NCI-H510A treated with DMSO at 0.1 percent for 48 hours (cell line): ENCODE data around the gene INCENP.
"Not testable (repeated sequence)": the region's sequence is repeated elsewhere in the genome, so short reads cannot be mapped to it uniquely, and the experiment has no call there.

Experiments
- DNase-seq: peaks from one replicate; lab custom pipeline; 2025; lab: John Stamatoyannopoulos, UW

Gene INCENP

DNA sequence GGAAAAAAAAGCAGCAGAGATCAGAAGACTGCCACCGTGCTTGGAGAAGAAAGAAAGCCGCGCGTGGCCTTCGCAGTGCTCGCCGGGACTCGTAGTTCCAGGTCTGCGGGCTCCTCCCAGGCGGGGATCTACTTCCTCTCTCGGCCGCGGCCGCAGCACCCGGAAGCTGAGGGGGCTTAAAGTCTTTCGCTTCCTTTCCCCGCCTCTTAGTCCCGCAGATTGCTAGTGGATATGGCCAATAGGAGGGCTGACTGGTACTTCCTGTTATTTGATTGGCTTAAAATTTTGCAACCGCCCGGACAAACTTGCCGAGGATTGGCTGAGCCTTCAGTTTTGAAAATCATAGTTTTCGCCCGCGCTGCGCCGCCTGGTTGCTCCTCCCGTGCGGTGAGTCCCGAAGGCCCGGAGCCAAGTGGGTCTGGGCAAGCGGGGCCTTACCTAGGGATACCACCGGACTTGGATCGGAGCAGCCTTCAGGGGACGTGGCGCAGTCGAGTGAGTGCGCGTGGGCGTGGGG lies at the start of gene INCENP:
Gene INCENP (plus strand): TSS at position 343 of the 517 bp plus-strand sequence. CDS start 4,151 bp downstream, outside the sequence.
- DNase-seq, result peak; percentile 96

DNA sequence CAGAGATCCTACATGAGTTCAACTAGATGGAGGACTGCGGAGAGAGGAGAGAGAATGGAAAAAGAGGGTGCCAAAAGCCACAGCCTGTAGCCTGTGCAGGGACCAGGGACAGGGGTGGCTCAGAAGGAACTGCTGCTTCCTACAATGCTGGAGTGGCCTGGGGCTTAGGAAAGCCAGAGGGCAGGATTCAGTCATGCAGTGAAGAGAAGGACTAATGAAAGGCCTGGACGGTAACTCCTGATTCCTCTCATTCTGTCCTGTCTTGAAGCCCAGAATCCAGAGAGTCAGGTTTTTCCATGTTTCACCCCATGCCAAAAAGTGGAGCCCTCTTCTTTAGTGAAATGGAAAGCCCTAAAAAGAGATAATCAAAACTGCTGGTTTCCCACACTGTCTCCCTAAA lies 48.4 kb upstream of the INCENP start:
- no peak for DNase-seq

DNA sequence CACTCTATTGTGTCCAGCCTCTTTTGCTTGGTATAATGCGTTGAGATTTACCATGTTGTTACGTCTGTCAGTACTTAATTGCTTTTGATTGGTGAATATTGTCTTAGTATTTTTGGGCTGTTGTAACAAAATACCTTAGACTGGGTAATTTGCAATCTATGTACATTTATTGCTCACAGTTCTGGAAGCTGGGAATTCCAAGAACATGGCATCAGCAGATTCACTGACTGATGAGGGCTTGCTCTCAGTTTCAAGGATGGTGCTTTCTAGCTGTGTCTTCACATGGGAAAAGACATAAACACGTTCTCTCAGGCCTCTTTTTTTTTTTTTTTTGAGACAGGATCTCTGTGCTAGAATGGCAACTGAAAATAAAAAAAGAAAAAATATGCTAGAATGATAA lies 46.7 kb upstream of the INCENP start:
- no peak for DNase-seq

DNA sequence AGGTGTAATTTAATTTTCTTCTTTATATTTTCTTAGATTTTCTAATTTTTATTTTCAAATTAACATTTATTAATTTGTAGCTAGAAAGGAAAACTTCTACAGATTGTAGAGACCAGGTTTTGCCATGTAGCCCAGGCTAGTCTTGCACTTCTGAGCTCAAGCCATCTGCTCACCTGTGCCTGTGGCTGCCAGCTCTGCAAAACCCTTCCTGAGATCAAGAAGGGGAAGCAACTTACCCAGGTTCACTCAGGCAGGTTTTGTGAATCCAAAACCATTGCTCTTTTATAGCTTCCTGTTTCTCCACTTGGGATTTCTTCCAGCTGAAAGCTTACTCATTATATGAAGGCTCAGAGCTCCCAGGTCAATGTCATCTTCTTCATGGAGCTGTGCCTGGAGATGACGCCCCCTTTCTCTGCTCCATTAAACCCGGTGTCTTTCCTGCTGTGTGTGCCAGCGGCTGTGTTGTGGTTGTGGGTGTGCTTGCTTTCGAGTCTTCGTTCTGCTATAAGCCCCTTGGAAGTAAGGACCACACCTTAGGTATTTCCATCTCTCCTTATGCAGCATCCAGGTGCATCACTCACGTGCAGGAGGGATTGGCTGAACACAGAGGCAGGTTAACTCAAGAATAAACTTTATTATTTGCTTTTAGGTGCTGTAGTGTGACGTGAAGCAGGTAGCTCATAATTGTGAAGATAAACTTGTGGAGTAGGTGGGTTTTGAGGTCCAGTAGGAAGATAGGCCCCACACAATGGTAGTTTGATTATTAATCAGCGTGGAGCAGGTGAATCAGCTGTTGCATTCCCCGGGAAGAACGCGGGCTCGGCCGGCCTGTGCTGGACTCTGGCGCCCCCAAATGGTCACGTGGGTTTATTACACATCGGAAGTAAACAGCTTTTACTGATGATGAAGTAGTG lies 42.2 kb upstream of the INCENP start:
- DNase-seq, result peak; percentile 75

DNA sequence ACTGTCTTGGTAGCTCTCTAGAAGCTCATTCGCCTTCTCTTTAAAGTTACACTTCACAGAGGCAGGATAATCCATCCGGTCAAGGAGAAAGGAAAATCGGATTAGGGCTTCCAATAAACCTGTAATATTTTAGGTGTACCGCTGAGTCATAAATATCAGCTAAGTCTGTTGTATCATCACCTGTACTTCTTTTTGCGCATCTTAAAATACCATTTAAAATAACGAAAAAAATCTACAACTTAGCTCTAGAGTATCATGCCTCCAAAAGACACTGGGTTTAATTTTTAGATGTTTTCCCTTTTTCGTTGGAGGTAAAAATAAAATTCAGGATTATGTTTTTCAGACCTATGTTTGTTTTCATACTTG lies 41.5 kb upstream of the INCENP start:
- DNase-seq, result no peak

DNA sequence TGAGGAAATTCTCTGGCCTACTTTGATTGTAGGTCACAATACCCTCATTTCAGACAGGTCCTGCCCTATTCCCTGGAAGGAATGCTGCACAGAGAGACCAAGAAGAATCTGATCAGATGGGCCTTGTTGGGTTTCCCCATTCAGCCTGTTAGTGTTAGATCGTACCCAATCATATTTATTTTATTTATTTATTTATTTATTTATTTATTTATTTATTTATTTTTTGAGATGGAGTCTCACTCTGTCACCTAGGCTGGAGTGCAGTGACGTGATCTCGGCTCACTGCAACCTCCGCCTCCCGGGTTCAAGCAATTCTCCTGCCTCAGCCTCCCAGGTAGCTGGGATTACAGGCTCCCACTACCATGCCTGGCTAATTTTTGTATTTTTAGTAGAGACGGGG lies 39.0 kb upstream of the INCENP start:
- DNase-seq, result not testable (repeated sequence)

DNA sequence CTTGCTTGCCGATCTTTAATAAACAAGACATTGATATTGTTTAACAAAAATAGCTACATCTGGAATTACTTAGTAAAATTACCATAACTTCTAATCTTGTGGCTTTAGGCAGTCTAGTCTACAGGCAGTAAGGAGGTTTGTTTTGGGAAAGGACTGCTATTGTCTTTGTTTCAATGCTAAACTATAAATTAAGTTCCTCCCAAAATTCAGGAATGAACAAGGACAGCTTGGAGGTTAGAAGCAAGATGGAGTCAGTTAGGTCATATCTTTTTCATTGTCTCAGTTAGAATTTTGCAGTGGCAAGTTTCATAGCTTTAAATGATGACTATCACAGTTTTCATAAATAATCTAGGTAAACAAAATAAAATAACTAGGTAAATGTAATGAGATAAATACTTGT lies 36.1 kb upstream of the INCENP start:
- DNase-seq, result no peak

DNA sequence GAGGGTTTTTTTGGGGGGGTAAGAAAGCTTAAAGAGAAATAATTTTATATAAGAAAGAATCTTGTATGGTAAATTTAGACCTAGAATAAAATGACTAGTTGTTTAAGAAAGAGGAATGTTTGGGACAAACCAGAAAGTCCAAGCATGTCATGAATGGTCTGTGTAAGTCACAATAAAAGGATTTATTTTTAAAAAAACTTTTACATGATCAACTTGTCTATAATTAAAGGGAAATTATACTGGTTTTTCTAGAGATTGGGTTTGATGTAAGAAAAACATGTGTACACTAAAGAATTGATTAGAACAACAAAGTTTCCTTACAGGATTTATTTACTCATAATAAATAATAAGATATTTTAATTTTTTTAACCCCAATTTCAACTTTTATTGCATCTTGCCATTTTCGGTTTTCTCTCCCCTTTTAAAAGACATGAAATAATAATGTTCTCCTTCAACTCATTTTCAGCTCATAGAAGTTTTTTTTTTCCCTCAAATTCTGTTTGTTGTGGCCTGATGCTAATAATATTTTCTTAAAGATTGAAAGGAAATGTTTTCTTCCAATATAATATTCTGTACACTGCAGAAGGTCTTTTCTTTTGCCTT lies 35.4 kb upstream of the INCENP start:
- DNase-seq, result no peak

DNA sequence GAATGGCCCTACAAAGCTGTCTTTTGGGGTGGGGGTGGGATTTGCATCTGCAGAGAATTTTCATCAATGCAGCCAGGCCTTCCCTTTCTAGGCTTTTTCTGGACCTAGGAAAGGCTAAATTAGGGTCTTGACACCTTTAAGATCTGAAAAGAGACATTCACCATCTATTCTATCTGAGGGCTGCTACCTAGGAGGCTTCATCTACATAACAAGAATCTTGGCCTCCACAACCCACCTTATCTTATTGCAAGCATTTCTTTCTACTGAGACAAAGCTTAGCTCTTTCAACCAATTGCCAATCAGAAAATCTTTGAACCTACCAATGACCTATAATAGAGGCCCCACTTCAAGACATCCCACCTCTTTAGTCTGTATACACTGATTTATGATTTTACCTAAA lies 20.7 kb upstream of the INCENP start:
- no peak for DNase-seq

DNA sequence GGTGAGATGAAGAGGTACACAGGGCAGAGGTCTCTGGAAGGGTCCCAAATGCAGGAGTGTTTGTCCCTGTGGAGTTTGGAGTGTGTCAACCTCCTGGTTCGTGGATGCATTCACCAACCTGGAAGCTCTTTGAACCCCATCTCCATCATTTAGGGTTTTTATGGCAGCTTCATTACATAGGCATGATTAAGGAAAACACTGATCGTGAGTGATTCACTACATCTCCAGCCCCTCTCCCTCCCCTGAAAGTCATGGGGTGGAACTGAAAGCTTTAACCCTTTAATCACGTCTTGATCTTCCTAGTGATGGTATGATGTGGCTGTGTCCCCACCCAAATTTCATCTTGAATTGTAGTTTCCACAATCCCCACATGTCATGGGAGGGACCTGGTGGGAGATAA lies 19.8 kb upstream of the INCENP start:
- DNase-seq, result no peak

DNA sequence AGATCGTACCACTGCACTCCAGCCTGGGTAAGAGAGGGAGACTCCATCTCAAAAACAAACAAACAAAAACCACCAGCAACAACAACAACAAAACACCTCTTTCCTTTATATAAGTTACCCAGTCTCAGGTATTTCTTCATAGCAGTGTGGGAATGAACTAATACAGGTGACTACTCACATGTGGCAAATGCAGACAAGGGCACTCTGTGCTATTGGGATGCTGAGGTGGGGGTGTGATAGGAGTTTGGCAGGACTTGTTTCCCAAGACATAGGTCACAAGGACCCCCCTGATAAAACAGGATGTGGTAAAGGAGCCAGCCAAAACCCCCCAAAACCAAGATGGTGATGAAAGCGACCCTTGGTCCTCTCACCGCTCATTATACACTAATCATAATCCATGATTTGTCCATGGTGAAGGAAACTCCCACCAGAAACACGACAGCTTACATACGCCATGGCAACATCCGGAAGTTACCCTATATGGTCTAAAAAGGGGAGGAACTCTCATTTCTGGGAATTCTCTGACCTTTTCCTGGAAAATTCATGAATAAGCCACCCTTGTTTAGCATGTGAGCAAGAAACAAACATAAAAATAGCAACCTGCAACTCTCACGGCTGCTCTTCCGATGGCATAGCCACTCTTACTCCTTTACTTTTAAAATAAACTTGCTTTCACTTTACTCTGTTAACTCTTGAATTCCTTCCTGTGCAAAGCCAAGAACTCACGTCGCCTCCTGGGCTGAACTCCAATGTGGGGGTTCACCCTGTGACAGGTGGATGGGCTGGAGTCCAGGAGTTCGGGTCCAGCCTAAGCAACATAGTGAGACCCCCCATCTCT lies 18.8 kb upstream of the INCENP start:
- no peak for DNase-seq

DNA sequence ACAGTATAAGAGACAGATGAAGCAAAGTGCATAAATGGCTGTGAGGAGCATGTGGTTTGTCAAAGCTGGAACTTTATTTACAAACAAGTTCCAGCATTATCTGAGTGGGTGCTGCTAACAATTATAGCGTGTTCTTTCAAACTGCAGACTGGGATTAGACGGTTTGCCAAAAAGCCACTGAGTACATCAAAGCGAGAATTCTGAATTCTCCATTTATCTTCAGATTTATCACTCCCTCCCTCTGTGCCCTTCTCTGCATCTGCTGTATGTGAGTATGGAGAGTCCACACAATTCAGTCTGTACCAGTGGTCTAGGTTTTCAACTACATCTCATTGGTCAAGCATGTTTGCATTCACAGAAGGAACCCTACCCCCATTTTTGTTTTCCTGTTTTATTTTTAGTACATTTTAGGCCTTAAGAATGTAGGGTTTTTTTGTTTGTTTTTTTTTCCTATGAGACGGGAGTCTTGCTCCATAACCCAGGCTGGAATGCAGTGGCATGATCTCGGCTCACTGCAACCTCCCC lies 18.1 kb upstream of the INCENP start:
- DNase-seq, result no peak

DNA sequence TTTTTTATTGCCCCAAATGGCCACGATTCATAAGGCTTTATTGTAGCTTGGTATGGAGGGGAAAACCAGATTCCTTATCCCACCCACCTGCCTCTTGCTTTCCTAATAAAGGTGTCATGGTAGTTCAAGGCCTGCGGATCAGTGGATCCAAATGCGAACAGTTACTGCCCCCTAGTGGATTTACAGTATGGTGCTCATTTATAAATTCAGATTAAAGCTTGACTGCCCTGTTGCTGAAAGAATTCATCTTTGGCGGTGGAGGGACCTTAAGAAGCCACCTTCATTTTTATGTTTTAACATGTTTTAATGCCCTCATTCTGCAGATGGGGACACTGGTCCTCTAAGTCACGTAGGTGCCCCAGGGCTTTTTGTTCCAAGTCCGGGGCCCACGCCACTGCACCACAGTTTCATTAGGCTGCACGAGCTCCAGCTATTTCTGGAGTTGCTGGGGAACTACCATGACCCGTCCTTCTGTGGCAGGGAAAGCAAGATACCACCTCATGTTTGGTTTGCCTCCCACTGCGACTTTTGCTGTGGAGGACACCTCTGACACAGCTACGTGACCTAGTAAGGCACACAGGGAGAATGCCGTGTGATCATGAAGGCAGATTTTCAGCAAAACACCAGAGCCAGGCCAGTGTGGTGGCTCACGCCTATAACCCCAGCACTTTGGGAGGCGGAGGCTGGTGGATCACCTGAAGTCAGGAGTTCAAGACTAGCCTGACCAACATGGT lies 15.6 kb upstream of the INCENP start:
- peak; percentile 83 for DNase-seq

DNA sequence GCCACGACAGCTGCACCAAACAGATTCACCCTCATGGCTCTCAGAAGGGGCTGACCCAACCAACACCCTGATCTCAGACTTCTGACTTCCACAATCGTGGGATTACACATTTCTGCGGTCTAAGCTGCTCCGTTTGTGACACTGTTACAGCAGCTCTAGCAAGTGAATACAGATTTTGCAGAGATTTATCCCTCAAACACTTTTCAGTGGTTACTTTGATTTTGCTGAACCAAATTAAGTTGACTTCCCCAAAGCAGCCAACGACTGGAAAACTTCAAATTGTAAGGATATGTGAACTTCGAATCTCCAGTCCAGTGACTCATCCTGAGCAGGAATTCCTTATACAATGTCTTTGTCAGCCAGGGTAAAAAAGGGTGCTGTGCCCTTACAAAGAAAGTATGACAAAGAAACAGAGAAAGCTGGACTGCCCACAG lies 14.8 kb upstream of the INCENP start:
- DNase-seq, result no peak

DNA sequence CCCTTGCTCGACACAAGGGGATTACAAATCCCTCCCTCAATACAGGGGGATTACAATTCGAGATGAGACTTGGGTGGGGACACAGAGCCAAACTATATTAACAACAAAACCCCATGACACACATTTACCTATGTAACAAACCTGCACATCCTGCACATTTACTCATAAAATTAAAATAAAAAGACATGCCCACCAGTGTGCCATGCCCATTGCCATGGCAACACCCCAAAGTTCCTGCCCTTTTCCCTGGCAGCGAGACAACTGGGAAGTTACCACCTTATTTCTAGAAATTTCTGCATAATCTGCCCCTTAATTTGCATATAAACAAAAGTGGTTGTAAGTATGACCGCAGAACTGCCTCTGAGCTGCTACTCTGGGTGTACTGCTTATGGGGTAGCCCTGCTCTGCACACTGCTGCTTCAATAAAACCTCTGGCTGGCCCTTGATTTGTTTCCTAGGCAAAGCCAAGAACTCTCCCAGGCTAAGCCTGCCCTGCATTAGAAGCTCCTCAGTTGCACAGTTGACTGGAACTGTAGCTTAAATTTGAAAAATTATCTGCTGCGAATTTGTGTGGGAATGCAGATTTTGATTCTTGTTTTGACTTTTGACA lies 8.6 kb upstream of the INCENP start:
- DNase-seq, result no peak

DNA sequence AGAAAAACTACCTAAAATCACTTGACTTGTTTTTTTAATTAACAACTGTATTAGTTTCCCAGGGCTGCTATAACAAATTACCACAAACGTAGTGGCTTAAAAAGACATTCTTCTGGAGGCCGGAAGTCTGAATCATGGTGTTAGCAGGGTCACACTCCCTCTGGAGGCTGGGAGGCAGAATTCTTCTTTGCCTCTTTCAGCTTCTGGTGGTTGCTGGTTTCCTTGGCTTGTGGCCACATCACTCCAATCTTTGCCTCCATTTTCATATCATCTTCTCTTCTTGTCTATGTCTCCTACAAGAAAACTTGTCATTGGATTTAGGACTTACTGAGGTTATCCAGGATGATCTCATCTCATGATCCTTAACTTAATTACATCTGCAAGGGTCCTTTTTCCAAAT lies 7.4 kb upstream of the INCENP start:
- no peak for DNase-seq

DNA sequence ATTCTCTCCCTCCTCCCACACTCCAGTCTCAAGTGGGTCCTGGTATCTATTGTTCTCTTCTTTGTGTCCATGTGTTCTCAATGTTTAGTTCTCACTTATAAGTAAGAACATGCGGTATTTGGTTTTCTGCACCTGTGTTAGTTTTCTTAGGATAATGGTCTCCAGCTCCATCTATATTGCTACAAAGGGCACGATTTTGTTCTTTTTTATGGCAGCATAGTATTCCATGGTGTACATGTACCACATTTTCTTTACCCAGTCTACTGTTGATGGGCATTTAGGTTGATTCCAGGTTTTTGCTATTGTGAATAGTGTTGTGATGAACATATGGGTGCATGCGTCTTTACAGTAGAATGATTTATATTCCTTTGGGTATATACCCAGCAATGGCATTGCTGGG lies 4.2 kb upstream of the INCENP start:
- no peak for DNase-seq

DNA sequence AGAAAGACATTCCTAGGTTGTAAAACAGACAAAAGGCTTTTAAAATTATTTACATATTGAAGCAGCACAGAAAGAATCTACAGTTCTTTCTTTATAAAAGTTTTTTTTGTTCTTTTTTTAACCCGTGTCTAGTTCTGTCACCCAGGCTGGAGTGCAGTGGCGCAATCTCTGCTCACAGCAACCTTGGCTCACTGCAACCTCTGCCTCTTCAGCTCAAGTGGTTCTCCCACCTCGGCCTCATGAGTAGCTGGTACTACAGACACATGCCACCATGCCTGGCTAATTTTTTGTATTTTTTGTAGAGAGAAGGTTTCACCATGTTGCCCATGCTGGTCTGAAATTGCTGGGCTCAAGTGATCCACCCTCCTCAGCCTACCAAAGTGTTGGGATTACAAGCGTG lies 3.8 kb upstream of the INCENP start:
- no peak for DNase-seq

DNA sequence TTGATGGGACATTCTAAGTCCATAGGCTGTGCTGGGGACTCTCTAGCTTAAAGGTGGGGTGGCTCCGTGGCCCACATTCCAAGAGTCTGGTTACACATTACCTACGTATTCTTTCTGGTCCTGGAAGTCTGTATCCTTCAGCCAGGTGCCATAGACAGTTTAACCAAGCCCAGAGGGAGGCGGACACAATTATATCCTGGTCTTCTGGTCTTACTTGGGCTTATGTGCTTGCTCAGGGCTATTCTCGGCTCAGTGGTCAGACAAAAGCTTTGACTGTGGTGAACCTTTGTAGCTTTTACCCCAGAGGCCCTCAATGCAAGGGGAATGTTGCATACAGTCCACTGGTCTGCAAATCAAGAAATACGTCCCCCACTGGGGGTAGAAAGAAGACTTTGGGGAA lies 3.4 kb upstream of the INCENP start:
- DNase-seq, result no peak

DNA sequence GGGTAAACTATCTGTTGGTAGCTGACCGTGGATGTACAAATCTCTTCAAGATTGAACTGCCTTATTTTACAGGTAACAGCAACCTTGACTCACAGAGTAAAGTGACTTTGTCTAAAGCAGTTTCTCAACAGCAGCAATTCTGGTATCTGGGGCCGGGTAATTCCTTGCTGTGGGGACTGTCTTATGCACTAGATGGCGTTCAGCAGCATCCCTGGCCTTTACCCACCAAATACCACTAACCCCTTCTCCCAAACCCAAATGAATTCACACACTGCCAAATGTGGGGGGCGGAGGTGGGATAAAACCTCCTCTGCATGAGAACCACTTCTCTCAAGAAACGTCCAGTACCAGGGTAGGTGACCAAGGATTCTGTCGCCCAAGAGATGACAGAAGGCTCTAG lies 1.7 kb upstream of the INCENP start:
- DNase-seq, result no peak
